CD4-positive, alpha-beta memory T cell (primary cell): Measurements from ENCODE around the gene PCDHGB4. TPM values are rescaled to one million over a fixed set of nuclear protein-coding genes. Genes with fewer than 3 reads are reported as not detected.

Experiments
- CTCF ChIA-PET: fragments of 350-600 bp; sonication (Branson Sonifier 250); formaldehyde crosslinking; loops from one replicate; lab custom pipeline; 2021; ENCODE audit warnings: inconsistent platforms; ENCODE audit not compliant: partially characterized antibody; lab: Charles Lee
- POLR2A ChIA-PET: fragments of 350-600 bp; sonication (Branson Sonifier 250); formaldehyde crosslinking; loops from one replicate; lab custom pipeline; 2021; ENCODE audit not compliant: partially characterized antibody; lab: Charles Lee
- DNase-seq, 5 donors: peaks; one replicate each; pipeline versions ENCODE4 v3.0.0 to v3.0.0-alpha.2; 2020 to 2022; ENCODE audit warnings: mixed read lengths in 1 of 5
- H3K27ac ChIP-seq: one replicate; pipeline ENCODE4 v1.7.0; 2013; ENCODE audit warnings: low read depth, low read length
- H3K27me3 ChIP-seq: 2 replicates; pipeline ENCODE4 v1.7.0; 2013; ENCODE audit warnings: mild to moderate bottlenecking, low read length, moderate library complexity; ENCODE audit not compliant: insufficient read depth
- H3K36me3 ChIP-seq: 2 replicates; pipeline ENCODE4 v1.7.0; 2013; ENCODE audit warnings: mild to moderate bottlenecking, low read length, moderate library complexity; ENCODE audit not compliant: insufficient read depth
- H3K4me1 ChIP-seq: 2 replicates; pipeline ENCODE4 v1.7.0; 2013; ENCODE audit warnings: mild to moderate bottlenecking, low read length, moderate library complexity; ENCODE audit not compliant: insufficient read depth
- H3K4me3 ChIP-seq, 2 donors: one replicate each; pipeline ENCODE4 v1.7.0; 2013; ENCODE audit warnings: low read length in 2 of 2, mild to moderate bottlenecking in 1 of 2
- H3K9me3 ChIP-seq, 2 donors: one replicate each; pipeline ENCODE4 v1.7.0; 2013; ENCODE audit warnings: low read length in 2 of 2, control low read depth in 1 of 2; ENCODE audit not compliant: control insufficient read depth in 1 of 2
- H3K27ac Mint-ChIP-seq, 7 donors: one replicate each; pipeline ENCODE4 v1.8.0; 2020 to 2021; ENCODE audit warnings: mixed read lengths in 7 of 7, mild to moderate bottlenecking in 6 of 7, inconsistent platforms in 3 of 7, moderate library complexity in 3 of 7
- H3K27me3 Mint-ChIP-seq, 2 donors: one replicate each; pipeline ENCODE4 v1.8.0; 2020 to 2021; ENCODE audit warnings: mixed read lengths in 2 of 2
- H3K36me3 Mint-ChIP-seq, 2 donors: one replicate each; pipeline ENCODE4 v1.8.0; 2020 to 2021; ENCODE audit warnings: mixed read lengths in 2 of 2, inconsistent platforms in 1 of 2, mild to moderate bottlenecking in 1 of 2
- H3K4me1 Mint-ChIP-seq, 4 donors: one replicate each; pipeline ENCODE4 v1.8.0; 2020 to 2021; ENCODE audit warnings: mixed read lengths in 4 of 4, mild to moderate bottlenecking in 1 of 4
- H3K4me3 Mint-ChIP-seq, 8 donors: one replicate each; pipeline ENCODE4 v1.8.0; 2020 to 2021; ENCODE audit warnings: mixed read lengths in 8 of 8, mild to moderate bottlenecking in 7 of 8, moderate library complexity in 6 of 8, inconsistent platforms in 3 of 8
- H3K9me3 Mint-ChIP-seq, 8 donors: one replicate each; pipeline ENCODE4 v1.8.0; 2020 to 2021; ENCODE audit warnings: mixed read lengths in 8 of 8, mild to moderate bottlenecking in 5 of 8, inconsistent platforms in 3 of 8, moderate library complexity in 1 of 8
- intact Hi-C: fragments of 100-400 bp; cut with micrococcal nuclease; formaldehyde crosslinking; loops from one replicate; pipeline ENCODE4 v1.15.1; 2023
- polyA plus RNA-seq, 2 donors: library from polyadenylated mRNA; unstranded; fragments of 300-500 nt; fragmentation: Illumina TruSeq; gene quantifications; one replicate each; pipeline ENCODE4 v1.2.3, GENCODE V29; 2021
- total RNA-seq, 2 experiments: library from RNA; stranded (reverse); gene quantifications; one replicate each; pipeline ENCODE4 v1.2.3, GENCODE V29; 2021

Gene PCDHGB4
- total and polyA plus RNA-seq, 4 experiments from 2014 or later = 0.13 to 0.23 (median 0.19) TPM; not detected in 1

DNA sequence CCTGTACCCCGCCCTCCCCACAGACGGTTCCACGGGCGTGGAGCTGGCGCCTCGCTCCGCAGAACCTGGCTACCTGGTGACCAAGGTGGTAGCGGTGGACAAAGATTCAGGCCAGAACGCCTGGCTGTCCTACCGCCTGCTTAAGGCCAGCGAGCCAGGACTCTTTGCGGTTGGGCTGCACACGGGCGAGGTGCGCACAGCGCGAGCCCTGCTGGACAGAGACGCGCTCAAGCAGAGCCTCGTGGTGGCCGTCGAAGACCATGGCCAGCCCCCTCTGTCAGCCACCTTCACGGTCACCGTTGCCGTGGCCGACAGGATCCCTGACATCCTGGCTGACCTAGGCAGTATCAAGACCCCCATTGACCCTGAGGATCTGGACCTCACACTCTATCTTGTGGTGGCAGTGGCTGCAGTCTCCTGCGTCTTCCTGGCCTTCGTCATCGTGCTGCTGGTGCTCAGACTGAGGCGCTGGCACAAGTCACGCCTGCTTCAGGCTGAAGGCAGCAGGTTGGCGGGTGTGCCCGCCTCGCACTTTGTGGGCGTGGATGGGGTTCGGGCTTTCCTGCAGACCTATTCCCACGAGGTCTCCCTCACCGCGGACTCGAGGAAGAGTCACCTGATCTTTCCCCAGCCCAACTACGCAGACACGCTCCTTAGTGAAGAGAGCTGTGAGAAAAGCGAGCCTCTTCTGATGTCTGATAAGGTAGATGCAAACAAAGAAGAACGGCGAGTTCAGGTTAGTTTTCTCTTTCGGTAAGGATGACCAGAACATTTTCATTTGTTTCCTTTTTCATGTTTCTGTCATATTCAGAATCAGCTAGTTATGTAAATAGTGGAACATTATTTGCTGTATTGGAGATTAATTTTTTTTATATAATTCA lies 21.2 kb upstream of the PCDHGB4 start:
- H3K9me3 Mint-ChIP-seq = peaks cover 5 to 73% (median 56%) of the 10 kb centered on the region in 8 donors
- Histone ChIP-seq H3K36me3 (no peaks in the 10 kb centered on the region), H3K27me3 (peaks cover 13% of the 10 kb centered on the region), H3K4me1 (peaks cover 6% of the 10 kb centered on the region), H3K9me3 (peaks cover 0 to 2% of the 10 kb centered on the region in 2 donors), H3K27ac (no peak overlapping the region), H3K4me3 (no peak overlapping the region)
- peaks cover 47 to 53% of the 10 kb centered on the region in 2 donors for H3K27me3 Mint-ChIP-seq
- intact Hi-C loops = no loop called here
- H3K36me3 Mint-ChIP-seq = peaks cover 5 to 9% of the 10 kb centered on the region in 2 donors
- no peak overlapping the region for H3K4me3 Mint-ChIP-seq
- CTCF ChIA-PET = no interaction called here
- peaks cover 2 to 11% (median 6%) of the 10 kb centered on the region in 4 donors for H3K4me1 Mint-ChIP-seq
- no peak for DNase-seq
- POLR2A ChIA-PET = no interaction called here
- peak overlapping the region in 1 of 7 donors; percentile 46 for H3K27ac Mint-ChIP-seq

DNA sequence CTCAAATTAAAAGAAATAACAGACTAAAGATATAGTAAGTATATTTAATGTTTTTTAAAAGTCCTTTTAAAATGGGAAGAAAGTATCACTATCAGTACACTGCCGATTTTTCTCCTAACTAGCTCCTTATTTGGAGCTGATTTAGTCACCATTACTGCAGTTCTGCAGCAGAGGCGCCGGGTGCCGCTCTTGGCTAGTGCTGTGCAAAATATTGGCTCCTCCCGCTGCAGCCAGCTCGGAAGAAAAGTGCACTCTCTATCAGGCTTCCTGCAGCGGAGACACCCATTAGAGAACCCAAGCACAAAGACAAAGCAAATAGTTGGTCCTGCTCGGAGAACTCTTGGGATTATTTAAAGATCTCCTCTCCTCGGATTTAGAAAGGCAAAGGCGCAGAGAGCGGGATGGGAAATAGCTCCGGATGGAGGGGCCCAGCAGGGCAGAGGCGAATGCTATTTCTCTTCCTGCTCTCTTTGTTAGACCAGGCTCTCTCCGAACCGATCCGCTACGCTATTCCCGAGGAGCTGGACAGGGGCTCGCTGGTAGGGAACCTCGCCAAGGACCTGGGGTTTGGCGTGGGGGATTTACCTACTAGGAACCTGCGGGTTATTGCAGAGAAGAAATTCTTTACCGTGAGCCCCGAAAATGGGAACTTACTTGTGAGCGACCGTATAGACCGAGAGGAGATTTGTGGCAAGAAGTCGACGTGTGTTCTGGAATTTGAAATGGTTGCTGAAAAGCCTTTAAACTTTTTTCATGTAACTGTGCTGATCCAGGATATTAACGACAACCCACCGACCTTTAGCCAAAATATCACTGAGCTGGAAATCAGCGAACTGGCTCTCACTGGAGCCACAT lies 17.3 kb upstream of the PCDHGB4 start, which contains the start of gene PCDHGB3:
TSS of gene PCDHGB3 (plus strand) at position 249 of the 855 bp plus-strand sequence. CDS start at position 402, 153 bp downstream.
- POLR2A ChIA-PET = interaction anchor here (0.7 to 0.9 kb wide), 2 partner anchors 50 to 194 kb away, joined by 3 to 4 read pairs; partner anchors contain the start of gene TAF7
- Mint-ChIP-seq H3K9me3 (peaks cover 2 to 76% (median 53%) of the 10 kb centered on the region in 8 donors), H3K27me3 (peaks cover 43 to 46% of the 10 kb centered on the region in 2 donors), H3K4me1 (peaks cover 4 to 11% (median 8%) of the 10 kb centered on the region in 4 donors), H3K4me3 (peak within 1 kb of the TSS; percentile 69 to 89 (median 83)), H3K27ac (peak within 1 kb of the TSS in 1 of 7 donors; percentile 68), H3K36me3 (peaks cover 7 to 8% of the 10 kb centered on the region in 2 donors)
- CTCF ChIA-PET = interaction anchor here (1.1 to 2.5 kb wide), 9 partner anchors 10 to 197 kb away, joined by 3 to 17 read pairs (median 7); partner anchors contain the start of gene PCDHGB4
- Histone ChIP-seq H3K36me3 (no peaks in the 10 kb centered on the region), H3K4me3 (peak within 1 kb of the TSS in 1 of 2 donors; percentile 15), H3K4me1 (peaks cover 6% of the 10 kb centered on the region), H3K9me3 (no peaks in the 10 kb centered on the region), H3K27ac (no peak within 1 kb of the TSS), H3K27me3 (peaks cover 20% of the 10 kb centered on the region)
- DNase-seq = peak in 4 of 5 donors; percentile 30 to 49 (median 37)
- intact Hi-C loops = loop anchor here (1.0 kb wide), 2 partner anchors 142 to 194 kb away; no protein-coding TSS in a partner anchor

DNA sequence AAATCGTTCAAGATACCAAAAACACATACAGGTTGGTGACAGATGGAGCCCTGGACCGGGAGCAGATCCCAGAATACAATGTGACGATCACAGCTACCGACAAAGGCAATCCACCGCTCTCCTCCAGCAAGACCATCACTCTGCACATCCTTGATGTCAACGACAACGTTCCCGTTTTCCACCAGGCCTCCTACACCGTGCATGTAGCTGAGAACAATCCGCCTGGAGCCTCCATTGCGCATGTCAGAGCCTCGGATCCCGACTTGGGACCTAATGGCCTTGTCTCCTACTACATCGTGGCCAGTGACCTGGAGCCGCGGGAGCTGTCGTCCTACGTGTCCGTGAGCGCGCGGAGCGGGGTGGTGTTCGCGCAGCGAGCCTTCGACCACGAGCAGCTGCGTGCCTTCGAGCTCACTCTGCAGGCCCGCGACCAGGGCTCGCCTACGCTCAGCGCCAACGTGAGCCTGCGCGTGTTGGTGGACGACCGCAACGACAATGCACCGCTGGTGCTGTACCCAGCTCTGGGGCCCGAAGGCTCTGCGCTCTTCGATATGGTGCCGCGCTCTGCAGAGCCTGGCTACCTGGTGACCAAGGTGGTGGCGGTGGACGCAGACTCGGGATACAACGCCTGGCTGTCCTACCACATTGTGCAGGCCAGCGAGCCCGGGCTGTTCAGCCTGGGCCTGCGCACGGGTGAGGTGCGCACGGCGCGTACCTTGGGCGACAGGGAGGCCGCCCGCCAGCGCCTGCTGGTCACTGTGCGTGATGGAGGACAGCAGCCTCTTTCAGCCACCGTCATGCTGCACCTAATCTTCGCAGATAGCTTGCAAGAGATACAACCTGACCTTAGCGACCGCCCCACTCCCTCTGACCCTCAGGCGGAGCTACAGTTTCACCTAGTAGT lies 15.7 kb upstream of the PCDHGB4 start:
- H3K36me3 ChIP-seq = no peaks in the 10 kb centered on the region
- no peaks in the 10 kb centered on the region for H3K9me3 ChIP-seq
- intact Hi-C loops = no loop called here
- H3K27ac ChIP-seq = no peak overlapping the region
- peaks cover 41 to 42% of the 10 kb centered on the region in 2 donors for H3K27me3 Mint-ChIP-seq
- peaks cover 0 to 69% (median 50%) of the 10 kb centered on the region in 8 donors for H3K9me3 Mint-ChIP-seq
- H3K27ac Mint-ChIP-seq = peak overlapping the region in 1 of 7 donors; percentile 13
- H3K36me3 Mint-ChIP-seq = peaks cover 6 to 7% of the 10 kb centered on the region in 2 donors
- H3K4me1 Mint-ChIP-seq = peaks cover 4 to 11% (median 8%) of the 10 kb centered on the region in 4 donors
- no peak for DNase-seq
- CTCF ChIA-PET = interaction anchor here (1.0 to 2.5 kb wide), 3 partner anchors 8 to 153 kb away, joined by 3 to 17 read pairs (median 3); no protein-coding TSS in a partner anchor
- H3K4me3 ChIP-seq = no peak overlapping the region
- H3K4me1 ChIP-seq = peaks cover 6% of the 10 kb centered on the region
- no peak overlapping the region for H3K4me3 Mint-ChIP-seq
- H3K27me3 ChIP-seq = peaks cover 18% of the 10 kb centered on the region
- POLR2A ChIA-PET = no interaction called here

DNA sequence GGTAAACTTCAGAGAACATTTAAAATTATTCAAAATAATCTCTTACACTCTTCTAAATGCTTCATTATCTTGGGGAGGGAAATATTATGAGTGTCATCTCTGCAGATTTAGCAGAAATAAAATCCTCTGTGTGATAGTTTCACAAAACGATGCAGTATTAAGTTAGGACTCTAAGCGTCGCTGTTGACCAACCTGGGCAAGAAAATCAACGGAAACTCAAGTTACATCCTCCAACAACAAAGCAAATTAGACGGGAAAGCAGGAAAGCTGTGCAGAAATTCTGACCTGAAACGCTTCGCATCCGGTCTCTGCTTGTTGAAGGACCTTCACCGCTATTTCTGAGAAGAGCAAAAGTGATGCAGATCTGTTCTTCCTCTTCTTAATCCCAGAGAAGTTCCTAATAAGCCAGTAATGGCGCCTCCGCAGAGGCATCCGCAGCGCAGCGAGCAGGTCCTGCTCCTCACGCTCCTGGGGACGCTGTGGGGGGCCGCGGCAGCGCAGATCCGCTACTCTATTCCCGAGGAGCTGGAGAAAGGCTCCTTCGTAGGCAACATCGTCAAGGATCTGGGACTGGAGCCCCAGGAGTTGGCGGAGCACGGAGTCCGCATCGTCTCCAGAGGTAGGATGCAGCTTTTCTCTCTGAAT lies 13.7 kb upstream of the PCDHGB4 start, which contains the start of gene PCDHGA6:
TSS of gene PCDHGA6 (plus strand) at position 219 of the 645 bp plus-strand sequence. CDS start at position 412, 193 bp downstream.
- Histone ChIP-seq H3K4me3 (no peak within 1 kb of the TSS), H3K27ac (no peak within 1 kb of the TSS), H3K36me3 (no peaks in the 10 kb centered on the region), H3K4me1 (peaks cover 6% of the 10 kb centered on the region), H3K9me3 (no peaks in the 10 kb centered on the region), H3K27me3 (peaks cover 9% of the 10 kb centered on the region)
- H3K36me3 Mint-ChIP-seq = peaks cover 6 to 7% of the 10 kb centered on the region in 2 donors
- CTCF ChIA-PET = interaction anchor here (0.9 to 2.2 kb wide), 4 partner anchors 39 to 193 kb away, joined by 3 to 8 read pairs (median 4); partner anchors contain the start of genes PCDHGA1 and PCDHGA10
- H3K9me3 Mint-ChIP-seq = peaks cover under 1 to 82% (median 51%) of the 10 kb centered on the region in 8 donors
- POLR2A ChIA-PET = no interaction called here
- no peak within 1 kb of the TSS for H3K27ac Mint-ChIP-seq
- H3K4me1 Mint-ChIP-seq = peaks cover 4 to 11% (median 8%) of the 10 kb centered on the region in 4 donors
- peaks cover 34 to 36% of the 10 kb centered on the region in 2 donors for H3K27me3 Mint-ChIP-seq
- no peak for DNase-seq
- intact Hi-C loops = no loop called here
- H3K4me3 Mint-ChIP-seq = peak within 1 kb of the TSS in 7 of 8 donors; percentile 12 to 64 (median 61)

DNA sequence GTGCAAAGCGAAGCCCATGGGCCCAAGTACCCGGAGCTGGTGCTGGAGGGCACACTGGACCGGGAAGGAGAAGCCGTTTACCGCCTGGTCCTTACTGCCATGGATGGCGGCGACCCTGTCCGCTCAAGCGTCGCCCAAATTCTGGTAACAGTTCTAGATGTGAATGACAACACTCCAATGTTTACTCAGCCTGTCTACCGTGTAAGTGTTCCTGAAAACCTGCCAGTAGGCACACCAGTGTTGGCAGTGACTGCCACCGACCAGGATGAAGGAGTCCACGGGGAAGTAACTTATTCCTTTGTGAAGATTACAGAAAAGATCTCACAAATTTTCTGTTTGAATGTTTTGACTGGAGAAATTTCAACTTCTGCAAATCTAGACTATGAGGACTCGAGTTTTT lies 12.9 kb upstream of the PCDHGB4 start:
- peaks cover 3 to 9% (median 8%) of the 10 kb centered on the region in 4 donors for H3K4me1 Mint-ChIP-seq
- no peak overlapping the region for H3K27ac ChIP-seq
- peaks cover 36 to 38% of the 10 kb centered on the region in 2 donors for H3K27me3 Mint-ChIP-seq
- peaks cover 6 to 7% of the 10 kb centered on the region in 2 donors for H3K36me3 Mint-ChIP-seq
- peaks cover 6% of the 10 kb centered on the region for H3K4me1 ChIP-seq
- no peaks in the 10 kb centered on the region for H3K36me3 ChIP-seq
- H3K4me3 Mint-ChIP-seq = peak overlapping the region in 2 of 8 donors; percentile 9 to 33
- H3K27me3 ChIP-seq = peaks cover 9% of the 10 kb centered on the region
- DNase-seq = no peak
- no peak overlapping the region for H3K27ac Mint-ChIP-seq
- peaks cover 2 to 82% (median 54%) of the 10 kb centered on the region in 8 donors for H3K9me3 Mint-ChIP-seq
- no peaks in the 10 kb centered on the region for H3K9me3 ChIP-seq
- CTCF ChIA-PET = interaction anchor here (1.5 to 2.2 kb wide), 2 partner anchors 149 to 192 kb away, joined by 4 to 8 read pairs; no protein-coding TSS in a partner anchor
- intact Hi-C loops = no loop called here
- H3K4me3 ChIP-seq = no peak overlapping the region
- POLR2A ChIA-PET = no interaction called here
